Effector CD8-positive, alpha-beta T cell (primary cell): ENCODE measurements around the gene ZNRF3.
"Not testable (repeated sequence)": the region's sequence is repeated elsewhere in the genome, so short reads cannot be mapped to it uniquely, and the experiment has no call there.

Source experiments
- DNase-seq: peaks from one replicate; lab custom pipeline; 2025; lab: John Stamatoyannopoulos, UW

The ZNRF3 gene

DNA sequence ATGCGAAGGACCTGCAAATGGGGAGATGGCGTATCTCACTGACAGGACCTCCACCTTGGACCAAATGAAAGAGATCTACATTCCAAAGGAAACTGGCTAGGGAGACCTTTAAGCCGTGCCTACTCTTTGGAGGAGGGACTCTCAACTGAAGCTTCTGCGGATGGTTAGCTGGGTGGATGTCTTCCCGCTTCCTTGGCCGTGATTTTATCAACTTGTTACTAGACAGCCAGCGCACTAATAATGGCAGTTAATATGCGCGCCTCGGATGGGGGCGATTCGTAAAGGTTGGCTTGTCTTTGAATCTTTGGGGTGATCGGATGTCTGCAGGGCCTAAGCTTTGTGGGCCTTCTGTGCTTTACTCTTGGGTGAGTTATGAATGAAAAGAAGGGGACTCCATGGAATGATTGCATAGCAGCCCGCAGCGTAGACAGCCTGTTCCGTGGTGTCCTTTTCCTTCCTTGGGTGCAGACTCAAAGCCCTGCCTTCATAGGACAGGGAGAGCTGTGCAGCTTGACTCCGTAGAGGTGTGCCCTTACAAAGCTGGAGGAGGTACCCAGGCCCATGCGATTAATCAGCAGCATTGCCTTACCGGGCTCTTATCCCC, 1.5 kb downstream of the ZNRF3 start:
- no peak for DNase-seq

DNA sequence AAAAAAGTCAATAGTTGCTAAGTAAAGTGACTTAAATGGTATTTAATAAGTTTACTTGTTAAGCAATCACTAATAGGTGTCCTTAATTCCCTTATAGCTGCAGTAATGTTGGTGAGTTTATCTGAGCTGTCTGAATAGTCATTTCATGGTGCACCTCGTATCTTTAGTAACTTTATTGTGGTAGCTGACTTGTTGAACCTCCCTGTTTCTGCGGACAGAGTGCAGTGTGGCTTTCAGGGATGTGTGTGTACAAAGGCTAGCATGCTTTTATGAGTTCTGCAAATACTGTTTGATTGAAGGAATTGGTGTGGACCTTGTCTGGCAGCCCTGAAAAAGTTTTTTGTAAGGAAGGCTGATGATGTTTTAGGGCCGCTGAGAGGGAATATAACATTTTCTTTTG, 2.6 kb downstream of the ZNRF3 start:
- DNase-seq, result no peak

DNA sequence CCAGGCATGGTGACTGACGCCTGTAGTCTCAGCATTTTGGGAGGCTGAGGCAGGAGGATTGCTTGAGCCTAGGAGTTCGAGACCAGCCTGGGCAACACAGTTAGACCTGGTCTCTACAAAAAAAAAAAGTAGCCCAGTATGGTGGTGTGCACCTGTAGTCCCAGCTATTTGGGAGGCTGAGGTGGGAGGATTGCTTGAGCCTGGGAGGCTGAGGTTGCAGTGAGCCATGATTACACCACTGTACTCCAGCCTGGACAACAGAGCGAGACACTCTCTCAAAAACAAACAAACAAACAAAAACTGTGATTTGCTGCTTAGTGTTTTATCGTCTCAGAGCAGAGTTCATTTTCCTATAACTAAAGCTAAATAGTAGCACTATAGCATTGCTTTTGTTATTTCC, 3.3 kb downstream of the ZNRF3 start:
- not testable (repeated sequence) for DNase-seq

DNA sequence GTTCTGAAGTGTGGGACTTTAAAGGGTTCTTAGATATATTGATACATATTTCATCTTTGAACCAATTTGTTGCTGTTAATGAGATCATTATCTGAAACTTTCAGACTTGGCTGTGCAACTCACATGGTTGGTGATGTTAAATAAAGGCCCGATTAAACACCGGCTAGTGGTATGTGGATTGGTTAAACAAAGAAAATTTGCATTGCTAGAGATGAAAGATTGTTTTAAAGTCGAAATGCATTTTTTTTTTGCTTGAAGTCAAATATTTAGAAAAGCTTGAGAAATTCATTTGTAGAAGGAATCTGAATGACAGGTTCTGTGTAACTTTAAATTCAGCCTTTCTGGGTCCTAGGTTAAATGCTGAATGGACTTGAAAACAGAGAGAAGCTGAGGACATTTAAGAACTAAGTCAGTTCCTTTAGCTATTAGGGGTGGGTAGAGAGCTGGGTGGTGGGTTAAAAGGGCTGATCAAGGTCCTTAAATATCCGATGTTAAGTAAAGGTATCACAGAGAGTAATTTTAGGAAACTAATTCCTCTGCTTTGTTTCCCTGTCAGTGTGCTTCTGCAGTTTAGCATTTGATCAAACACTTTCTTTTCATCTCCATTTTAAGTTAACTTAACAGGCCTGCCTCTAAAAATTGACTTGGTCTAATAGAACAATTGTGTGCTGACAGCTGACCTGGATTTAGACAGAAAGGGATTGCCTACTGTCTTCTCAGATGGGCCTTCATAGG, 4.5 kb downstream of the ZNRF3 start:
- DNase-seq, result no peak

DNA sequence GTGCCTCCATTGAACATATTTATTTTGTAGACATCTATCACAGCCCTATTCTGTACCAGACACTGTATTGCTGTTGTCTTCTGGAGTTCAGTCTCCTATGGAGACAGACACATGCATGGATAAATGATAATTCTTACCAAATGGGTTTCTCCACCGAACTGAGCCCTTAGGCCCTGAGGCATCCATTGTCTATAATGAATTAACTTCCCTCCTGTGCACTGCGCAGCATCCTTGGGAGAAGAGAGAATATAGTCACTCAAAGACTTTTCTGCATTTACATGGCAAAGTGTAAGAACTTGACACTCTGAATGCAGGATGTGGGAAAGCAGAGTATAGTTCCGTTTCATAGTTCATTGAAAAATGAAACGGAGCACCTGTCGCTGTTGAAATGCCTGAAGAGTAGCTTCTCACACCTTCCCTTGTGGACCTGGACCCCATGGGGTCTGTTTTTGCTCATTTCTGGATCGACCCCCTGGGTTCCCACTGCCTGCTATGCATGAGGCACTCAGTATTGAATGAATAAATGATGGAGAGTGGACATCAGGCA, 6.2 kb downstream of the ZNRF3 start:
- no peak for DNase-seq

DNA sequence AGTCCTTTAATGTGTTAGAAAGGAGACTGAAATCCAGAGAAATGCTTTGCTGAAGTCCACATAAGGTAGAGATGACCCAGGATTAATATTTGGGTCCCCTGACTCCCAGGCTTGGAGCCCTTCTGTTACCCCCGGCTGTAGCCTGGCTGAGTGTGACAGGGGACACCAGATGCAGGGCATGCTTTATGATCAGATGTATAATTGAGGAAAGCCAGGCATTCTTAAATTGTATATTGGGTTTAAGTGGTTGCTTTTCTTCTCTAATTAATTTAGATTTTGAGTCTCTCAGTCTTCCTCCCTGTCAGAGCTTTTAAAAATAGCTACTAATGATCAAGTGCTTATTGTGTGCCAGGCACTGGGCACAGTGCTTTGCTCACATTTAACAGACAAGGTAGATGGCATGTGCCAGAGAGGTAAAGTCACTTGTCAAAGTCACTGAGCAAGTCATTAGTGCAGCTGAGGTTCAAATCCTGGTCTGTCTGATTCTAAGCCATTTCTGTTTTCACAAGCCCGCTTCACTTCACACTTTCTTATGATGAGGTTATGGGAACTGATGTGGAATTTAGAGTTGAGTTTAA, 7.9 kb downstream of the ZNRF3 start:
- DNase-seq, result no peak

DNA sequence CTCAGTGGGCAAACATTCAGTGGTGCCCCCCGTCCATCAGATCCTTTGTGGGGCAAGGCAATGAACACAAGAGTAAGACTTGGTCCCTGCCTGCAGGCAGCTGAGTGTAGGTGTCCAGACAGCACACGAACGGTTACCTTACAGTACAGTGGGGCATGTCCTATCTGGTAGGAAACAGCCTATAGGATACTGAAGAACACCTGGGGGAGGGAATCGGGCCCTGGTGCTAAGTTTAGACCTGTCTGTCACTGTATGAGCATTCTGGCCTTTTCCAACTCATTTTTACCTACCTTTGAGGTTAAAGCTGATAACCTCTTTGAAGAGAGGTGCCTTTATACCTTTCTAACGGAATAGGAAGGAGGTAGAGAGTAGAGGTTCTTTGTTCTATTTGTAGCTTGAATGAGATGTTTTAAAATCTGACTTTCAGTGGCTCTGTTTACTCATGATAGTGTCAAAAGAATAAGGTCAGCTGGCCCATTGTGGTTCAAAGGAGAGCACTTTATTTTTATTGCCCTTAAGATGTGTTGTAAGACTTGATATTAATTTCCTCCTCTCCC, 8.9 kb downstream of the ZNRF3 start:
- no peak for DNase-seq

DNA sequence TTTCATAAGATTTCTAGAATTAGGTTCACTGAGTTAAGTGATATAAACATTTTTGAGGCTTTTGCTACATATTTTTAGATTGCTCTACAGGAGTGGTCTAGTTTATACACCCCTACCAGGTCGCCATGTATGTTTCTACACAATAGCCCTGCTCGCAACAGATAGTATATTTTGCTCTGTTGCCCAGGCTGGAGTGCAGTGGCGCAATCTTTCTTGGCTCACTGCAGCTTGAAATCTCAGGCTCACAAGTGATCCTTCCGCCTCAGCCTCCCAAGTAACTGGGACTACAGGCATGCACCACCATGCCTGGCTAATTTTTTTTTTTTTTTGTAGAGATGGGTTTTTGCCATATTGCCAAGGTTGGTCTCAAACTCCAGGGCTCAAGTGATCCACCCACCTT, 10.4 kb downstream of the ZNRF3 start:
- DNase-seq, result no peak

DNA sequence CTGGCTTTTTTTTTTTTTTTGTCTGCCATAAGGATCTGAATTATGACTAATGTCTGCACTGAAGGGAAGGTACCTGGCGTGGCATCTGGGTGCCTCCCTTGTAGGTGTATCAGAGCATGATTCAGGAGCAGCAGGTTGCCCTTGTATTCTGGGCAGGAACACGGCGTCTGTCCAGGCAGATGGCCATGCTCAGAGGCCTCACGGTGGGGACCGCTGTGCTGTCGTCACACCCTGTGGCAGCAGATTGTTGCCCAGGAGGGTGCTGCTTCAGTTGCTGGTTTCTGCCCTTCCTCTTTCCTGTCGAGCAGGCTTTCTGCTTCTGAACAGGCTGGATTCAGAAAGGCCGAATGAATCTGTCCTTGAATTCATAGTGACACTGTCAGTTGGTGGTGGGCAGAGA, 11.0 kb downstream of the ZNRF3 start:
- DNase-seq, result no peak

DNA sequence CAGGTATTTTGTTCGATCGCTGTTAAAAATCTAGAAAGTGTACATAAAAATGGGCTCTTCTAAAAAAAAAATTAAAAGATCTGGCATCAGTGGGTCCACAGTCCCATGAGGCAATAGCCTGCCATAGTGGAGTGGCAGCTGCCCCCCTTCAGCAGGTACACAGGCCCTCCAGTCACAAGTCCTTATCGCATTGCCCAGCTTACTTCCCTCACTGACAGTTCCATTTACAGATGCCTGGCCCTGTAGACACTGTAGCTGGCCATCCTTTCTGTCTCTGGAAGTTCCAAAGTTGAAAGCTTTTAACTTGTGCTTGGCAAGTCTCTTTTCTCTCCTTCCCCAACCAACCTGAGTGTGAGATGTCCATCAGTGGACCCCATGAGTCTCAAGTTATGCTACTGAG, 11.4 kb downstream of the ZNRF3 start:
- DNase-seq, result no peak

DNA sequence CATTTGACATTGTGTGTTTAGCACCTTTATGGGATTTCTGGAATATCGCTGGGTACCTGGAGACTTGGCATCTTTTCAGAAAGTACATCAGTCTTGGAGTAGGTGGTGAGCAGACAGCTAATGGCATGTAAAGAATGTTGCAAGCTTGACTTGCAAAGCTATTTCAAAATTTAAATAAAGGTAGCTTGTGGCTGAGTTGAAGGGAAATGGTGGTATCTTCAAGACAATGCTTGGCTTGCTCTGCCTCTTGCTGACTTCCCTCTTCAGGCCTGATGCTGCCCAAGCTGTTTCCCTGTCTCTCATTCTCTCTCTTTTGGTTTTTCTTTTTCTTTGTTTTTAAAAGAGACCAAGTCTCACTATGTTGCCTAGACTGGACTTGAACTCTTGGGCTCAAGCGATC, 13.2 kb downstream of the ZNRF3 start:
- DNase-seq, result no peak

DNA sequence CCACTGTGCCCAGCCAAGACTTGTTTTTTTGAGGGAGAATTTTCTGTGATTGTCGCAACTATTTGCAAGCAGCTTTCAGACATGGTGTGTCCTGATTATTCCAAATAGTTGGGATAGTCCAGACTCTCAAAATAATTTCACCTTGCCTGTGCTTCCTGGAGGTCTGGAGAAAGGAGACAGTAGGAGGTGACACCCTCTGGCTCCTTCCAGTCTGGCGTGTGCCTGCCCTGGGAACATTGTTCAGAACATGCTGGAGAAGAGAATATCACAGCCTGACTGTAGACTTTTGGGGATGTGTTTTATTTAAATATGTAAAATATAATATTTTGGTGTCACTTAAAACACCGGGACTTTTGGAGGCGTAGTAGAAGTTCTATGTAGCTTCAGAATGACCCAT, 14.9 kb downstream of the ZNRF3 start:
- DNase-seq, result no peak

DNA sequence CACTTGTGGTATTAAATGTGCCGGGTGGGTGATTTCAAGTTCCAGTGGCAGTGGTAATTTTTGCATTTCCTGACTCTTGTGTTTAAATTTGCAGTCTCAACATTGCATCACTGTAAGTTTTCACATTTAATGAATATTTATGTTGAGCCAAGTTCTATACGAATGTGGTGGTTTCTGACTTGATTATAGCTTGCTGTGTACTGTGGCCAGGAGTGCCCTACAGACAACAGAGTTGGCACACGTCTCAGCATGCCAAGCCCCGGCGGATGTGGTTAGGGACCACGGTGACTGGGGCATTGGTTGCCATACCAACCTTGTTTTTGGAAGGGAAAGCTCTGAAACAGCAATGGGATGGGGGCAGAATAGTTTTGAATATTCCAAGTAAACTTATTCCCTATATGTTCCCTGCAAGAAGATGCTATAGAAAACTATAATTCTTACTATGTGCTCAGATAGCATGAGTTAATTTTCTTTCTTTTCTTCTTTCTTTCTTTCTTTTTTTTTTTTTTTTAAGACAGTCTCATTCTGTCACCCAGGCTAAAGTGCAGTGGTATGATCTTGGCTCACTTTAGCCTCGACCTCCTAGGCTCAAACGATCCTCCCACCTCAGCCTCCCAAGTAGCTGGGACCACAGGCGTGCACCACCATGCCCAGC, 16.0 kb downstream of the ZNRF3 start:
- DNase-seq, result no peak

DNA sequence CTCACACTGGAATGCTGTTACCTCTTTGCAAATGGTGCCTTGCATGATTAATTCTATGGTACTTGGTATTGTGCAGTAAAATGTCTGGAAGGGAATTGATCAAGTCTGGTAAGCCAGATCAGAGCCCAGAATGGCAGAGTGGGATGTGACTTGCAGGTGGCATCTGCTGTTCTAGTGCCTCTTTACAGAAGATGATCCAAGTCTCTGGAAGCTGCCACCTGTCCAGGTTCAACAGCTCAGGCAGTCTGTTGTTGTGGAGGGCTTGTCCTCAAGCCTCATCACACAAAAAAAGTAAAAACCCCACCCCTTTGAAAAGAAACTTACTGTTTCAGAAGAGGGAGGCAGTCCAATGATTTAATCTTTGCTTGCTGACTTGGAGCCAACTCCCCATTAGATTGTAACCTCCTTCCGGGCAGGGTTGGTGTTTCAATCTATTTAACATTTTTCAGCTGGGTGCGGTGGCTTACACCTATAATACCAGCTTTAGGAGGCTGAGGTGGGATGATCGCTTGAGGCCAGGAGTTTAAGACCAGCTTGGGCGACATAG, 17.1 kb downstream of the ZNRF3 start:
- DNase-seq, result no peak

DNA sequence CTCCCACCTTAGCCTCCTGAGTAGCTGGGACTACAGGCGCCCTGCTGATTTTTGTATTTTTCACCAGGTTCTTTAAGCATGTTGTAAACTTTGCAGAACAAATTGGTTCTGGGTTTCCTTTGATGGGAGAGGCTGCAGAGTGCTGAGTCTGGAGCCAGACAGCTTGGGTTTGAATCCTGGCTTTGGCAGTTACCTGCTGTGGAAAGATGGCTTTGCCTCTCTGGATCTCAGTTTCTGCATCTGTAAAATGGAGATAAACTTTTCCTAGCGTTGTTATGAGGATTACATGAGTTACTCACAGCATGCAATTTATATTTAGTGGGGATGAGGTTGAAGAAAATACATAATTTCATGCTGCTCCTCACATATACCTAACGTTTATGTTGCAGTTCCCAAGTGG, 19.1 kb downstream of the ZNRF3 start:
- DNase-seq, result no peak

DNA sequence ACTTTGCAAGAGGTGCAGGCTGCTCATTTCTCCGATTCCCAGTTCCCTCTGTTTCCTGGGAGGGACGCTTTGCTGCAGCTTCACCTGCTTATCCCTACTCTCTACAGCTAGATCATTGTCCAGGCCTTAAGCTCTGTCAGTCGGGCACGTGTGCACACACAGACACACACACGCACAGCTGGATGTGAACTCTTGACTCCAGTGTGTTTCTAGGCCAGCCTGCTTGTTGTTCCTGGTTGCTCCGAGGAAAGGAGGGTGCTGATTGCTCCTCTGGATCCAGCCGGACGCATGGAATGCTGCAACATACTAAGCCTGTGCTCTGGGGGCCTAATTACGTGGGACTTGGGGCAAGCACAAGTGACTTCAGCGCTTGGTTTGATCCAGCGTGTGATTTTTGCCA, 19.7 kb downstream of the ZNRF3 start:
- no peak for DNase-seq

DNA sequence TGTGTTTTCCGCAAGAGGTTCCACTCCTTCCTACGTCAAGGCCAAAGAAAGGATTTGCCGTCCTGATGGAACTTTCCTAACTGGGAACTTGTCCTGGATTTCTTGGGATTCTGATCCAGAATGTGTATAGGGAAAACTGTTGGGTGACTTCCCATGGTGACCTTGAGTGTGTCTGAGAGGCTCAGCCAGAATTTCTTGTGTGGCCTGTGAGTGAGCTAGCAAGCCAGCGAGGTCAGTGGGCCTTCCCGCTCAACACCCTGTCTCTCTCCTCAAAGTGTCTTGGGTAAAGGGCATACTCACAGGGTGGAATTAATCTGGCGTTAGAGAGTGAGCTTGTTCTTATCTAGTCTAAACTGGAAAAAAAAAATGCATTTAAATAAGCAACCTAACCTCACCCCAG, 20.4 kb downstream of the ZNRF3 start:
- no peak for DNase-seq

DNA sequence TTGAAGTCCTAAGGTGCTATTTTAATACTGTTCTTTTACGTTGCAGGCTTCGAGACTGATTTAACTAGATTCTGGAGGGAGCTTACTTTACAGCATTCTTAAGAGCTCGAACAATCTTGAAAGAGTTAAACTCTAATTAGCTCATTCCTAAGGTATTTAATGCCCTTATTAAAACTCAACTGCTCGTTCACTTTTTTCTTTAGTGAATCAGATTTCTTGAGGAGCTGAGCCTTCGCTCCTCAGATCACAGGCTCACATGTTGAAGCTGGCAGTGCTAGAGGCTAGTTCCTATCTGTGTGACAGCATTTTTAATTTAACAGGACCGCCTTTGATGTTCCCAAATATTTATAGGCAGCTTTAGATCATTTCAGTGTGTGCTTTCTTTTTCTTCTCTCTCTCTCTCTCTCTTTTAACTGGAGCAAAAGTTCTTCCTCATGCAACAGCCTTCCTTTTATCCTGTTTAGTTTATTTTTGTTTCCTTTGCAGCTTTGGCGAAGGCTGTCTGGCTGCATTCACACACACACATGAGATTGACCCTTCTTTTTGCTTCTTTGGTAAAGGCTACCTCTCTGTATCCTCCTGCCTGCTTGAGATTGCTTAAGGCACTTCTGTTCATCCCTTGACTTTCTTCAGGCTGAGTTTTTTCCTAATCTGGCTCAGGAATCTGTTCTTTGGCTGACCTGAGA, 21.0 kb downstream of the ZNRF3 start:
- DNase-seq, result no peak

DNA sequence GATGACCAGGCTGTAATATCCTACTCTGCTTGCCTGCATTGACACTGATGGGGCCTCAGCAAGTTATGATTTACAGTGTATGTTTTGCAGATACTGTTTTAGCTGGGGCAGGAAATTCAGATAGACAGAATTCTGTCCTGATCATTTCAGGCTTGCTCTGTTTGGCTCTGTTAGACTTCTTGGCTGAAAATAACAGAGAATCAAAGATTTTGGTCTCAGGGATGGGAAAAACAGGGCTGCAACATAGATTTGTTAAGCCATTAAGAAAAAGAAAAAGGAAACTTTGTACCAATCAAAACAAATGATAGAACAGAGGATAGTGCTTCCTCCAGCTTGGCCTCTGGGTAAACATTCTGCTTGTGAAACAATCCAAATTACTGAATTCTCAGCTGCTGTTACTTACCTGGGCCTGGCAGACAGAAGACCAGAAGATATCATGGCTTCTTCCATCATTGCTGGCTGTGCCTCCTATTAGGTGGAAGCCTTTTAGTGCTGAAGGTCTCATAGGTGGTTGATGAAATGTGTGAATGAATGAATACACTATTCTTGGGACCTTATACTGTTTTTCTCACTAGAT, 22.0 kb downstream of the ZNRF3 start:
- no peak for DNase-seq

DNA sequence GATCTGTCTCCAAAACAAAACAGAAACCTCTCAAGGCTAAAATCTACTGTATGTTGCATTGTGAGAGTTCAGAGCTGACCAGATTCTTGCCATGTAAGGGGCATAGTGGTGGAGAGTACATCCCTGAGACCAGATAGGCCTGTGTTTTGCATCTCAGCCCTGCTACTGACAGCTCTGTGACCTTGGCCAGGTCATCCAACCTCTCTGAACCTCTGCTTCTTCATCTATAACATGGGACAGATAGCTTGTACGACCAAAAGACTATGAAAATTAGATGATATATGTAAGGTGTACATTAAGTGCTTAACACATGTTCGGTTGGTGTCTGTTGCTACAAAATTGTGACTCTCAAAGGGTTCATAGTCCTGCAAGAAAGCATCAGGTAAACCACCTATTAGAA, 22.9 kb downstream of the ZNRF3 start:
- DNase-seq, result no peak

DNA sequence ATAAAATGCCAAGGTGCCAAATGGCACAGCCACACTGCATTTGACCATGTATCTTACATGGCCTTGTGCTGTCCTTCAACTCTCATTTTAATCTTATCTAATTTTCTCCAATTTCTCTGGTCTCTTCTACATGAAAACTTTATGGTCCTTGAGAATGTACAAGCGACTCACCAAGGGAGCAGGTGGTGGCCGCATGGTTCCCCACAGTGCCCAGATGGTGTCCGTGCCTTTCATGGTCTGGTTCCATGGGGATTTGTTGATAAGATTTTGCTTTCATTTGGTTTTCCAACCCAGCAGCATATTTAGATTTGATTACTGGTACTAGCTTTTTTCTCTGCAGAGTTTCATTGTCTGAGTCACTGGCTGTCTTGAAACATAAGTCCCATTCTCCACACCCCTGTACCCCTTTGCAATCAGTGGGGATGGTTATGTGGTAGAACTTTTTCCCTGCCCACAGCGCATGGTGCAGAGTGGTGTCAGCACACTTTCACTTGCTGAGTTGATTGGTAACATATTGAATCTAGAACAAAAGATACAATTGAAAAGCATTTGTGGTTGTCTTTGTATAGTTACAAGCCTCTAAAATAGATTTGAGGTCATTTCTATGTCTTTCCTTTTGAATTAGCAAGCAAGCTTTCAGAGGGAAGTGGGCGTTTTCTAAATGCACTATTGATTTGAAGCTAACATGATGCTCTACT, 24.1 kb downstream of the ZNRF3 start:
- DNase-seq, result no peak
